Measurements from ENCODE around the gene ACP2. TPM values are rescaled to one million over a fixed set of nuclear protein-coding genes. Genes with fewer than 3 reads are reported as not detected.

ACP2 gene
- total RNA-seq, 2 donors from 2014 or later = 94.6 to 104 TPM

- Histone ChIP-seq H3K9me3 (no peaks in the 10 kb centered on the region), H3K4me3 (no peak overlapping the region), H3K36me3 (no peaks in the 10 kb centered on the region), H3K27me3 (replicated peaks; ENCODE audit: insufficient read depth) (no peaks in the 10 kb centered on the region), H3K27ac (peak overlapping the region; percentile 70 to 79), H3K4me1 (replicated peaks) (peaks cover 37% of the 10 kb centered on the region)
- intact Hi-C loops (cut with DNase I) = loop anchor here (5.0 kb wide), 1 partner anchor 98 kb away; no protein-coding TSS in a partner anchor
- peak; percentile 31 for DNase-seq (ENCODE audit: low spot score)
- WGBS = 33% methylated on average over 10 of the region's 10 CpGs
- TF ChIP-seq POLR2A (IDR thresholded peaks at IDR 0.05) (no peak), POLR2AphosphoS5 (IDR thresholded peaks at IDR 0.05) (no peak), CTCF (IDR thresholded peaks at IDR 0.05) (peak; percentile 18 to 72 (median 61))
Observed at GRCh38 chr11:47259232-47259977, 10.8 kb upstream of the ACP2 start.

GRCh38 chr11:47258317-47258902 lies 9.8 kb upstream of the ACP2 start:
- DNase-seq (ENCODE audit: low spot score) = no peak
- intact Hi-C loops (cut with DNase I) = loop anchor here (5.0 kb wide), 1 partner anchor 99 kb away; no protein-coding TSS in a partner anchor
- TF ChIP-seq POLR2AphosphoS5 (IDR thresholded peaks at IDR 0.05) = no peak
- no peak for TF ChIP-seq POLR2A (IDR thresholded peaks at IDR 0.05)
- TF ChIP-seq CTCF (IDR thresholded peaks at IDR 0.05) = no peak
- H3K4me1 ChIP-seq (replicated peaks) = peaks cover 37% of the 10 kb centered on the region
- no peaks in the 10 kb centered on the region for H3K9me3 ChIP-seq
- H3K4me3 ChIP-seq = peak overlapping the region; percentile 11
- H3K36me3 ChIP-seq = no peaks in the 10 kb centered on the region
- no peaks in the 10 kb centered on the region for H3K27me3 ChIP-seq (replicated peaks; ENCODE audit: insufficient read depth)
- peak overlapping the region; percentile 72 to 79 for H3K27ac ChIP-seq
- WGBS = 63% methylated on average over 11 of the region's 11 CpGs

- H3K4me3 ChIP-seq = peak within 1 kb of the TSS; percentile 11
- WGBS = 6% methylated on average over 15 of the region's 15 CpGs
- H3K4me1 ChIP-seq (replicated peaks) = peaks cover 37% of the 10 kb centered on the region
- no peaks in the 10 kb centered on the region for H3K9me3 ChIP-seq
- intact Hi-C loops (cut with DNase I) = loop anchor here (5.0 kb wide), 1 partner anchor 100 kb away; no protein-coding TSS in a partner anchor
- peak within 1 kb of the TSS; percentile 72 to 79 for H3K27ac ChIP-seq
- H3K36me3 ChIP-seq = no peaks in the 10 kb centered on the region
- no peaks in the 10 kb centered on the region for H3K27me3 ChIP-seq (replicated peaks; ENCODE audit: insufficient read depth)
- TF ChIP-seq POLR2A (IDR thresholded peaks at IDR 0.05) (no peak), CTCF (IDR thresholded peaks at IDR 0.05) (peak in 3 of 4 experiments; percentile 17 to 54 (median 49)), POLR2AphosphoS5 (IDR thresholded peaks at IDR 0.05) (peak; percentile 9)
- peak; percentile 25 for DNase-seq (ENCODE audit: low spot score)
Observed at GRCh38 chr11:47257517-47258316, 9.1 kb upstream of the ACP2 start, which contains the start of gene NR1H3. Gene NR1H3 (plus strand): TSS chr11:47257996. CDS start chr11:47259217, 1,221 bp downstream.

- TF ChIP-seq POLR2AphosphoS5 (IDR thresholded peaks at IDR 0.05) (no peak), POLR2A (IDR thresholded peaks at IDR 0.05) (no peak), CTCF (IDR thresholded peaks at IDR 0.05) (no peak)
- no peak for DNase-seq (ENCODE audit: low spot score)
- H3K36me3 ChIP-seq = no peaks in the 10 kb centered on the region
- peak overlapping the region; percentile 72 to 79 for H3K27ac ChIP-seq
- peaks cover 37% of the 10 kb centered on the region for H3K4me1 ChIP-seq (replicated peaks)
- no peaks in the 10 kb centered on the region for H3K27me3 ChIP-seq (replicated peaks; ENCODE audit: insufficient read depth)
- H3K4me3 ChIP-seq = peak overlapping the region; percentile 11
- H3K9me3 ChIP-seq = no peaks in the 10 kb centered on the region
- intact Hi-C loops (cut with DNase I) = loop anchor here (5.0 kb wide), 1 partner anchor 100 kb away; no protein-coding TSS in a partner anchor
- 49% methylated on average over 2 of the region's 2 CpGs for WGBS
Observed at GRCh38 chr11:47257177-47257516, 8.5 kb upstream of the ACP2 start.
